ENCODE data around the gene CAMK1D.
A peak's percentile ranks its signal among the peaks of the same experiment; 100 is the strongest.

CAMK1D gene

DNA sequence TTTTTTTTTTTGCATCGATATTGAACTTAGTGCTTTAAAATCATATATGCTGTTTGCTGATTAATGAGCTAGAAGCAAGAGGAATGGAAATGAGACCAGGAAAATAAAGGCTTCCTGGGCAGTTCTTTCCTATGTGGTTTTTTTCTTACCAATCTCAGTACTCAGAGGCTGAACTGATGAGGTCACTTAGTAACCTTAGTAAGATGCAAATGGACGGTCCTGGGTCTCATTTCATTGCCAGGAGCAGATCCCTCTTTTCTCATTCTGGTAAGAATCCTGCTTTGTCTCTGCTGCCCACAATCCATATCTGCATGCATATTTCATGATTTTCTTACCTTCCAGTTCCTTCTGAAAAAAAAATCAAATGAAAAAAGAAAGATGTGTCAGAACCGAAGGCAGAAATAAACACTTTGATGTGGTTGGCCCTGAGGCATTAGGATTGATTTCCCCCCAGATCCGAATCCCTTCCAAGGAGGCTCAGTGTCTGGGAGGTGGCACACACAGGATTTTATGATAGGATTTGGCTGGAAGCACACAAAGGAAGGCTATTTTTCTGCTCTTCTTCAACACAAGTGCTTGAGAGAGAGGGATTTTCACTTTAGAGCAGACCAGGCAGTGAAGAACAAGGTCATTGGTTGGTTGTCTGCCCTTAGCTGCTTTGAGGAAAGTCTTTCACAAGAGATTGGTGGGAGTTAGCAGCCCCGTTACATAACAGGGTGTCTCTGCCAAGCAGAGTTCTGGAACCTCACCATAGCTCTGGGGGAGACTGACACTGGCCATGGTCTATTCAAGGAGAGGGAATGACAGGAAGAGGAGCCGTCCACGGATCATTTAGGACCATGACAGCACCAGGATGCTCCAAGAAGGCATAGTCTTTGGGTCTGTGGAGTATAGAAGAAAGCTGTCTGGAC is 150.0 kb downstream of the CAMK1D start:
- no CpG with 5 or more reads among the region's 7 CpGs for WGBS (ENCODE audit: extremely low coverage, insufficient coverage, low lambda C conversion rate)
- no peak overlapping the region for H3K27ac ChIP-seq (ENCODE audit: low read depth, low read length)

GRCh38 chr10:12500381-12501303 is 151.3 kb downstream of the CAMK1D start:
- H3K27ac ChIP-seq (ENCODE audit: low read depth, low read length), result no peak overlapping the region
- H3K23ac ChIP-seq (ENCODE audit: low read length), result no peak overlapping the region
- no peaks in the 10 kb centered on the region for H3K36me3 ChIP-seq (ENCODE audit: control insufficient read depth, insufficient read depth, low read length)
- H2BK5ac ChIP-seq (ENCODE audit: low read length), result no peak overlapping the region
- no peak overlapping the region for H2BK120ac ChIP-seq (ENCODE audit: low read depth, low read length)
- no peak overlapping the region for H2AK5ac ChIP-seq (ENCODE audit: low read length)
- no peak overlapping the region for H4K8ac ChIP-seq (ENCODE audit: low read depth, low read length)
- no peak overlapping the region for H3K18ac ChIP-seq (ENCODE audit: low read length)
- no peaks in the 10 kb centered on the region for H3K79me2 ChIP-seq (ENCODE audit: control insufficient read depth, insufficient read depth, low read length)
- no peaks in the 10 kb centered on the region for H3K27me3 ChIP-seq (ENCODE audit: insufficient read depth, low read length, poor library complexity)
- H3K79me1 ChIP-seq (ENCODE audit: low read length), result peaks cover 3% of the 10 kb centered on the region
- no peak overlapping the region for H3K56ac ChIP-seq (ENCODE audit: low read length)
- H3K4ac ChIP-seq (ENCODE audit: low read depth, low read length), result no peak overlapping the region
- no CpG with 5 or more reads among the region's 7 CpGs for WGBS (ENCODE audit: extremely low coverage, insufficient coverage, low lambda C conversion rate)
- no peak overlapping the region for H4K5ac ChIP-seq (ENCODE audit: low read length)
- H3K9ac ChIP-seq (ENCODE audit: low read length), result no peak overlapping the region
- no peak overlapping the region for H2BK15ac ChIP-seq (replicated peaks; ENCODE audit: low read depth)
- no peak for DNase-seq
- H3K4me2 ChIP-seq (ENCODE audit: low read length), result no peak overlapping the region
- peaks cover 16% of the 10 kb centered on the region for H3K4me1 ChIP-seq (ENCODE audit: control insufficient read depth, low read depth, low read length)
- H3K4me3 ChIP-seq (ENCODE audit: low read length), result no peak overlapping the region

More for the DNA sequence above, 150.0 kb downstream of the CAMK1D start:
- DNase-seq, result no peak
- Histone ChIP-seq H3K79me1 (ENCODE audit: low read length) (peaks cover 3% of the 10 kb centered on the region), H3K4me3 (ENCODE audit: low read length) (no peak overlapping the region), H4K8ac (ENCODE audit: low read depth, low read length) (no peak overlapping the region), H3K56ac (ENCODE audit: low read length) (no peak overlapping the region), H2AK5ac (ENCODE audit: low read length) (no peak overlapping the region), H3K18ac (ENCODE audit: low read length) (no peak overlapping the region), H2BK120ac (ENCODE audit: low read depth, low read length) (no peak overlapping the region), H2BK15ac (replicated peaks; ENCODE audit: low read depth) (no peak overlapping the region), H3K27me3 (ENCODE audit: insufficient read depth, low read length, poor library complexity) (no peaks in the 10 kb centered on the region), H3K36me3 (ENCODE audit: control insufficient read depth, insufficient read depth, low read length) (no peaks in the 10 kb centered on the region), H3K4me1 (ENCODE audit: control insufficient read depth, low read depth, low read length) (peaks cover 16% of the 10 kb centered on the region), H3K4ac (ENCODE audit: low read depth, low read length) (no peak overlapping the region), H3K23ac (ENCODE audit: low read length) (no peak overlapping the region), H3K4me2 (ENCODE audit: low read length) (no peak overlapping the region), H3K9ac (ENCODE audit: low read length) (no peak overlapping the region), H2BK5ac (ENCODE audit: low read length) (no peak overlapping the region), H4K5ac (ENCODE audit: low read length) (no peak overlapping the region), H3K79me2 (ENCODE audit: control insufficient read depth, insufficient read depth, low read length) (no peaks in the 10 kb centered on the region)

DNA sequence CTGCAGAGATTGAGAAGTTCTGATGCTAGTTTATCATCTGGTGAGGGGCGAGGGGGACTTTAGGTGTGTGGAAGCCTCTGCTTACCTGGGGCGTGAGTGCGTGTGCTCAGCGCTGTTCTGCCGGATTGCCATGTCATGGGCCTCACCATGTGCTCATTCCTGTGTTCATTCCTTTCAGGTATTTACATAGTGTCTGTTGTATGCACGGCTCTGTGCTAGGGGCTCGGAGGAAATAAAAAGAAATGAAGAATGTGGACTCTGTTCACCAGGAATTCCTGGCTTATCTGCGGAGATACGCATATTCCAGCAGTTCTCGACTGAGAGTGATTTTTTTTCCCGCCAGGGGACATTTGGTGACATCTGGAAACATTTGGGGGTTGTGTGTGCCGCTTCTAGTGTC is 152.0 kb downstream of the CAMK1D start:
- Histone ChIP-seq H4K5ac (ENCODE audit: low read length) (no peak overlapping the region), H3K18ac (ENCODE audit: low read length) (no peak overlapping the region), H3K79me1 (ENCODE audit: low read length) (peaks cover 3% of the 10 kb centered on the region), H3K27me3 (ENCODE audit: insufficient read depth, low read length, poor library complexity) (no peaks in the 10 kb centered on the region), H3K9ac (ENCODE audit: low read length) (no peak overlapping the region), H3K79me2 (ENCODE audit: control insufficient read depth, insufficient read depth, low read length) (no peaks in the 10 kb centered on the region), H3K4me2 (ENCODE audit: low read length) (no peak overlapping the region), H2AK5ac (ENCODE audit: low read length) (no peak overlapping the region), H3K4me1 (ENCODE audit: control insufficient read depth, low read depth, low read length) (peaks cover 16% of the 10 kb centered on the region), H3K4ac (ENCODE audit: low read depth, low read length) (no peak overlapping the region), H4K8ac (ENCODE audit: low read depth, low read length) (no peak overlapping the region), H2BK120ac (ENCODE audit: low read depth, low read length) (no peak overlapping the region), H2BK15ac (replicated peaks; ENCODE audit: low read depth) (no peak overlapping the region), H3K4me3 (ENCODE audit: low read length) (no peak overlapping the region), H2BK5ac (ENCODE audit: low read length) (no peak overlapping the region), H3K56ac (ENCODE audit: low read length) (peak overlapping the region; percentile 44), H3K23ac (ENCODE audit: low read length) (no peak overlapping the region), H3K27ac (ENCODE audit: low read depth, low read length) (no peak overlapping the region), H3K36me3 (ENCODE audit: control insufficient read depth, insufficient read depth, low read length) (no peaks in the 10 kb centered on the region)
- no CpG with 5 or more reads among the region's 12 CpGs for WGBS (ENCODE audit: extremely low coverage, insufficient coverage, low lambda C conversion rate)
- peak; percentile 51 for DNase-seq

GRCh38 chr10:12501841-12502525 is 152.6 kb downstream of the CAMK1D start:
- H3K56ac ChIP-seq (ENCODE audit: low read length), result peak overlapping the region; percentile 19
- no CpG with 5 or more reads among the region's 16 CpGs for WGBS (ENCODE audit: extremely low coverage, insufficient coverage, low lambda C conversion rate)
- no peak overlapping the region for H3K9ac ChIP-seq (ENCODE audit: low read length)
- H3K23ac ChIP-seq (ENCODE audit: low read length), result peak overlapping the region; percentile 57
- H3K36me3 ChIP-seq (ENCODE audit: control insufficient read depth, insufficient read depth, low read length), result no peaks in the 10 kb centered on the region
- no peak overlapping the region for H2BK5ac ChIP-seq (ENCODE audit: low read length)
- no peak overlapping the region for H3K4me3 ChIP-seq (ENCODE audit: low read length)
- peaks cover 3% of the 10 kb centered on the region for H3K79me1 ChIP-seq (ENCODE audit: low read length)
- H3K79me2 ChIP-seq (ENCODE audit: control insufficient read depth, insufficient read depth, low read length), result no peaks in the 10 kb centered on the region
- no peak overlapping the region for H3K18ac ChIP-seq (ENCODE audit: low read length)
- H2AK5ac ChIP-seq (ENCODE audit: low read length), result peak overlapping the region; percentile 23
- no peak for DNase-seq
- H4K8ac ChIP-seq (ENCODE audit: low read depth, low read length), result no peak overlapping the region
- H3K27ac ChIP-seq (ENCODE audit: low read depth, low read length), result no peak overlapping the region
- H3K4ac ChIP-seq (ENCODE audit: low read depth, low read length), result no peak overlapping the region
- H2BK120ac ChIP-seq (ENCODE audit: low read depth, low read length), result no peak overlapping the region
- H3K27me3 ChIP-seq (ENCODE audit: insufficient read depth, low read length, poor library complexity), result no peaks in the 10 kb centered on the region
- no peak overlapping the region for H3K4me2 ChIP-seq (ENCODE audit: low read length)
- H4K5ac ChIP-seq (ENCODE audit: low read length), result no peak overlapping the region
- H3K4me1 ChIP-seq (ENCODE audit: control insufficient read depth, low read depth, low read length), result peaks cover 16% of the 10 kb centered on the region
- no peak overlapping the region for H2BK15ac ChIP-seq (replicated peaks; ENCODE audit: low read depth)

DNA sequence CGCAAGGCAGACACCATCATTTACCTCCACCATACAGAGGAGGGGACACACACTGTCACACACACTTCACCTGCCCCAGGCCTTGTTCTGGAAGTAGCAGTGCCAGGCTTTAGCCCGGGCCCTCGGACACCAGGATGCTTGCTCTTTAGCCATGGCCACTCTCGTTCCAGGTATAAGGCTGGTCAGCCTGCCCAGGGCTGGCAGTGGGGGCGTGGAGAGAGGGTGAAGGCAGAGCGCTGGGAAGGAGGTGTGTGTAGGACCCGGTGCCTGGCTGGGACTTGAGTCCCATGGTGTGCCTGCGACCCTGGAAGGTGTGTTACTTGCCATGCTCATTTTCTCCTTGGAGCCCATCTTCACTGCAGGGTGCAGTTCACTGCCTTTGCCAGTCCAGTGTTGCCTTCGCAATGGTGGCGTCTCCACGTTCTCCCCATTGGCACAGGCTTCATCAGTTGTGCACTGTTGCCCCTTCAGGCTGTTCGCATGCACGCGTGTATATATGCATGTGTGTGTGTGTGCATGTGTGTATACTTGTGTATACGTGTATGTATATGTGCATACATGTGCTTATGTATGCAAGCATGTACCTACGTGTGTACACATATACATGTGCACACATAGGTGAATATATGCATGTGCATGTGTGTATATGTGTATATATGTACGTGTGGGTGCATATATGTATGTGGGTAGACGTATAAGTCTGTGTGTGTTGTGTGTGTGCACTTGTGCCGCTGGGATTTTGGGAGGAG is 153.4 kb downstream of the CAMK1D start:
- Histone ChIP-seq H2BK5ac (ENCODE audit: low read length) (no peak overlapping the region), H3K27me3 (ENCODE audit: insufficient read depth, low read length, poor library complexity) (no peaks in the 10 kb centered on the region), H3K56ac (ENCODE audit: low read length) (no peak overlapping the region), H3K4me1 (ENCODE audit: control insufficient read depth, low read depth, low read length) (peaks cover 16% of the 10 kb centered on the region), H3K27ac (ENCODE audit: low read depth, low read length) (no peak overlapping the region), H4K5ac (ENCODE audit: low read length) (no peak overlapping the region), H2AK5ac (ENCODE audit: low read length) (no peak overlapping the region), H3K4me2 (ENCODE audit: low read length) (no peak overlapping the region), H3K4me3 (ENCODE audit: low read length) (no peak overlapping the region), H3K4ac (ENCODE audit: low read depth, low read length) (no peak overlapping the region), H3K23ac (ENCODE audit: low read length) (no peak overlapping the region), H4K8ac (ENCODE audit: low read depth, low read length) (no peak overlapping the region), H3K9ac (ENCODE audit: low read length) (no peak overlapping the region), H2BK120ac (ENCODE audit: low read depth, low read length) (no peak overlapping the region), H3K79me1 (ENCODE audit: low read length) (peaks cover 3% of the 10 kb centered on the region), H3K79me2 (ENCODE audit: control insufficient read depth, insufficient read depth, low read length) (no peaks in the 10 kb centered on the region), H2BK15ac (replicated peaks; ENCODE audit: low read depth) (no peak overlapping the region), H3K18ac (ENCODE audit: low read length) (no peak overlapping the region), H3K36me3 (ENCODE audit: control insufficient read depth, insufficient read depth, low read length) (no peaks in the 10 kb centered on the region)
- DNase-seq, result no peak
- WGBS (ENCODE audit: extremely low coverage, insufficient coverage, low lambda C conversion rate), result no CpG with 5 or more reads among the region's 19 CpGs
